GM18519 (cell line): ENCODE data around the gene PORCN.

Experiments used
- ATAC-seq: cut with Tn5 transposase; IDR thresholded peaks from one replicate; pipeline ENCODE4 v1.9.1; 2021; ENCODE audit warnings: mild to moderate bottlenecking, moderate library complexity; ENCODE audit not compliant: unreplicated experiment, low FRiP score

Gene PORCN

GRCh38 chrX:48508400-48509244 is at the start of gene PORCN:
TSS of gene PORCN (plus strand) at chrX:48508992. CDS start at chrX:48509821, 829 bp downstream.
- ATAC-seq = no peak

- ATAC-seq = no peak
Observed at GRCh38 chrX:48459483-48459882, 49.3 kb upstream of the PORCN start.

GRCh38 chrX:48460031-48460430 is 48.8 kb upstream of the PORCN start:
- ATAC-seq = no peak

- ATAC-seq = no peak
Observed at GRCh38 chrX:48460606-48461005, 48.2 kb upstream of the PORCN start.

GRCh38 chrX:48461830-48462229 is 47.0 kb upstream of the PORCN start:
- ATAC-seq = no peak

GRCh38 chrX:48465336-48465933 is 43.4 kb upstream of the PORCN start:
- no peak for ATAC-seq

- ATAC-seq = no peak
Observed at GRCh38 chrX:48466696-48467095, 42.1 kb upstream of the PORCN start.

- no peak for ATAC-seq
Observed at GRCh38 chrX:48467281-48467761, 41.5 kb upstream of the PORCN start.

- ATAC-seq = no peak
Observed at GRCh38 chrX:48468247-48468671, 40.5 kb upstream of the PORCN start.

- no peak for ATAC-seq
Observed at GRCh38 chrX:48468693-48469691, 39.8 kb upstream of the PORCN start.

- no peak for ATAC-seq
Observed at GRCh38 chrX:48470110-48470832, 38.5 kb upstream of the PORCN start, which contains the start of gene SLC38A5. TSS of gene SLC38A5 (minus strand) at chrX:48470260. CDS start at chrX:48467924, 2,336 bp downstream.

GRCh38 chrX:48470833-48471118 is 38.0 kb upstream of the PORCN start:
- ATAC-seq = no peak

GRCh38 chrX:48471504-48471903 is 37.3 kb upstream of the PORCN start:
- no peak for ATAC-seq

- ATAC-seq = no peak
Observed at GRCh38 chrX:48472225-48472624, 36.6 kb upstream of the PORCN start.

- no peak for ATAC-seq
Observed at GRCh38 chrX:48472851-48473703, 35.7 kb upstream of the PORCN start.

GRCh38 chrX:48473704-48473990 is 35.1 kb upstream of the PORCN start:
- no peak for ATAC-seq

GRCh38 chrX:48474127-48474526 is 34.7 kb upstream of the PORCN start:
- ATAC-seq = no peak

GRCh38 chrX:48474581-48474980 is 34.2 kb upstream of the PORCN start:
- ATAC-seq = no peak

GRCh38 chrX:48475296-48475695 is 33.5 kb upstream of the PORCN start:
- ATAC-seq = no peak
